Right cardiac atrium (tissue), 5 donors: ENCODE measurements around the gene AIF1. TPM values are rescaled to one million over a fixed set of nuclear protein-coding genes. Genes with fewer than 3 reads are reported as not detected.

ENCODE experiments used
- ATAC-seq, 2 donors: fragments of 200-7000 bp; cut with Tn5 transposase; one replicate each; pipeline versions ENCODE4 v1.8.0 to v1.9.1; 2020; ENCODE audit warnings: moderate library complexity in 2 of 2, mild to moderate bottlenecking in 1 of 2
- DNase-seq, 3 donors: peaks; one replicate each; pipeline ENCODE4 v3.0.0-alpha.2; 2020
- H3K27ac ChIP-seq: one replicate; pipeline ENCODE4 v1.5.1; 2013; ENCODE audit warnings: mild to moderate bottlenecking, low read length, control low read depth, moderate library complexity
- H3K27me3 ChIP-seq: one replicate; pipeline ENCODE4 v1.6.1; 2013; ENCODE audit not compliant: control insufficient read depth, insufficient read depth
- H3K4me1 ChIP-seq: one replicate; pipeline ENCODE4 v1.6.1; 2013; ENCODE audit warnings: low read length; ENCODE audit not compliant: control insufficient read depth, insufficient read depth
- H3K4me3 ChIP-seq: one replicate; pipeline ENCODE4 v1.5.1; 2013; ENCODE audit warnings: low read length, control low read depth
- H3K9me3 ChIP-seq: one replicate; pipeline ENCODE4 v1.6.1; 2013; ENCODE audit warnings: low read length; ENCODE audit not compliant: control insufficient read depth
- WGBS: extraction: QIAGEN DNeasy Blood & Tissue Kit; methylation state at CpG from one replicate; pipeline ENCODE4 v1.1.7; 2013; 5-methylcytosine and 5-hydroxymethylcytosine counted together
- intact Hi-C, 4 donors: fragments of 100-400 bp; cut with DNase I; formaldehyde crosslinking; loops; one replicate each; pipeline versions ENCODE4 v1.11.0 to v1.14.0; 2022 to 2023
- polyA plus RNA-seq: library from polyadenylated mRNA; stranded (reverse); fragments of 200-250 nt; gene quantifications from one replicate; pipeline ENCODE4 v1.2.3, GENCODE V29; 2013
- total RNA-seq, 4 donors: library from RNA; stranded (reverse); fragmentation: NEBNext Ultra II Directional; extraction: Animal tissue kit (Norgen Biotek cat#: 25700); gene quantifications; one replicate each; pipeline ENCODE4 v1.2.1, GENCODE V29; 2021
- donor health status: healthy with polysubstance abuse.
- donor health status: DM: no; HTN: yes; CAD: no.
- donor health status: DM: no; HTN: no; CAD: no.
- donor health status: DM: no; HTN: yes; CAD: no; lungs with severe emphysema.
- donor health status: DM: yes; HTN: yes; CAD: no.

The AIF1 gene
- total and polyA plus RNA-seq, 5 donors: 14.7 to 29.9 (median 18.1) TPM

GRCh38 chr6:31654574-31655348 is 39.7 kb downstream of the AIF1 start:
- 94% methylated on average over 8 of the region's 8 CpGs for WGBS
- peaks cover 21% of the 10 kb centered on the region for H3K4me1 ChIP-seq

GRCh38 chr6:31655349-31656237 is 40.6 kb downstream of the AIF1 start, which contains the start of gene APOM:
TSS of gene APOM (plus strand) at chr6:31655894. CDS start at chr6:31655967, 73 bp downstream.
- Histone ChIP-seq H3K27ac (no peak within 1 kb of the TSS), H3K4me1 (peaks cover 21% of the 10 kb centered on the region), H3K9me3 (no peaks in the 10 kb centered on the region), H3K27me3 (no peaks in the 10 kb centered on the region), H3K4me3 (no peak within 1 kb of the TSS)
- 81% methylated on average over 8 of the region's 8 CpGs for WGBS
- no peak for DNase-seq
- no peak for ATAC-seq
- intact Hi-C loops: no loop called here

More at GRCh38 chr6:31654574-31655348, 39.7 kb downstream of the AIF1 start:
- Histone ChIP-seq H3K27ac (no peak overlapping the region), H3K9me3 (no peaks in the 10 kb centered on the region), H3K27me3 (no peaks in the 10 kb centered on the region), H3K4me3 (no peak overlapping the region)
- DNase-seq (no peak), ATAC-seq (no peak)
- intact Hi-C loops: no loop called here

- no peaks in the 10 kb centered on the region for H3K9me3 ChIP-seq
- no peak for DNase-seq
- H3K4me1 ChIP-seq: peaks cover 14% of the 10 kb centered on the region
- WGBS: 68% methylated on average over 6 of the region's 6 CpGs
- H3K27me3 ChIP-seq: no peaks in the 10 kb centered on the region
- H3K4me3 ChIP-seq: no peak overlapping the region
- ATAC-seq: no peak
- intact Hi-C loops: no loop called here
- H3K27ac ChIP-seq: no peak overlapping the region
These were observed 42.5 kb downstream of the AIF1 start for GRCh38 chr6:31657406-31658157.

GRCh38 chr6:31658158-31658688 is 43.2 kb downstream of the AIF1 start:
- intact Hi-C loops: no loop called here

GRCh38 chr6:31658983-31659648 is 44.1 kb downstream of the AIF1 start:
- no peaks in the 10 kb centered on the region for H3K9me3 ChIP-seq
- intact Hi-C loops: no loop called here
- H3K4me3 ChIP-seq: peak overlapping the region; percentile 90
- H3K27me3 ChIP-seq: no peaks in the 10 kb centered on the region
- H3K4me1 ChIP-seq: peaks cover 14% of the 10 kb centered on the region
- WGBS: 84% methylated on average over 13 of the region's 13 CpGs
- DNase-seq: no peak
- no peak overlapping the region for H3K27ac ChIP-seq
- no peak for ATAC-seq

More at GRCh38 chr6:31658158-31658688, 43.2 kb downstream of the AIF1 start:
- H3K4me1 ChIP-seq: peaks cover 14% of the 10 kb centered on the region
- ATAC-seq (no peak), DNase-seq (no peak)
- H3K27ac ChIP-seq: no peak overlapping the region
- no peak overlapping the region for H3K4me3 ChIP-seq
- no peaks in the 10 kb centered on the region for H3K9me3 ChIP-seq
- no peaks in the 10 kb centered on the region for H3K27me3 ChIP-seq
- 77% methylated on average over 4 of the region's 4 CpGs for WGBS

- 19% methylated on average over 13 of the region's 13 CpGs for WGBS
- peaks cover 14% of the 10 kb centered on the region for H3K4me1 ChIP-seq
- intact Hi-C loops: loop anchor here in 1 of 4 donors (5.0 to 10.0 kb wide), 2 partner anchors 113 to 1315 kb away; partner anchors contain the start of genes ATP6V1G2 and NFKBIL1
- no peaks in the 10 kb centered on the region for H3K9me3 ChIP-seq
- DNase-seq (no peak), ATAC-seq (peak in 1 of 2 donors; percentile 4)
- peak overlapping the region; percentile 90 for H3K4me3 ChIP-seq
- H3K27ac ChIP-seq: peak overlapping the region; percentile 90
- no peaks in the 10 kb centered on the region for H3K27me3 ChIP-seq
These were observed 44.8 kb downstream of the AIF1 start for GRCh38 chr6:31659649-31660380.

- DNase-seq: peak; percentile 91 to 96 (median 95)
- intact Hi-C loops: loop anchor here in 1 of 4 donors (5.0 to 10.0 kb wide), 2 partner anchors 113 to 1314 kb away; partner anchors contain the start of genes ATP6V1G2 and NFKBIL1
- WGBS: under 1% methylated on average over 52 of the region's 52 CpGs
- H3K9me3 ChIP-seq: no peaks in the 10 kb centered on the region
- H3K27ac ChIP-seq: peak within 1 kb of the TSS; percentile 90
- H3K27me3 ChIP-seq: no peaks in the 10 kb centered on the region
- H3K4me1 ChIP-seq: peaks cover 14% of the 10 kb centered on the region
- H3K4me3 ChIP-seq: peak within 1 kb of the TSS; percentile 90
- ATAC-seq: peak; percentile 83 to 88
These were observed 45.6 kb downstream of the AIF1 start, which contains the start of gene C6orf47 for GRCh38 chr6:31660381-31661261. TSS of gene C6orf47 (minus strand) at chr6:31660778. CDS start at chr6:31659947, 831 bp downstream.

GRCh38 chr6:31661262-31662123 is 46.5 kb downstream of the AIF1 start:
- intact Hi-C loops: loop anchor here in 1 of 4 donors (5.0 to 10.0 kb wide), 2 partner anchors 114 to 1313 kb away; partner anchors contain the start of genes ATP6V1G2 and NFKBIL1
- H3K4me1 ChIP-seq: peaks cover 14% of the 10 kb centered on the region
- peak overlapping the region; percentile 90 for H3K4me3 ChIP-seq
- H3K27ac ChIP-seq: no peak overlapping the region
- no peaks in the 10 kb centered on the region for H3K27me3 ChIP-seq
- DNase-seq: peak in 1 of 3 donors; percentile 37
- 67% methylated on average over 12 of the region's 12 CpGs for WGBS
- no peak for ATAC-seq
- no peaks in the 10 kb centered on the region for H3K9me3 ChIP-seq
